CD14-positive monocyte (primary cell): Measurements from ENCODE around the gene TUBAL3. TPM values are rescaled to one million over a fixed set of nuclear protein-coding genes. Genes with fewer than 3 reads are reported as not detected.

ENCODE experiments used
- DNase-seq, 3 donors: peaks; one replicate each; pipeline ENCODE4 v3.0.0-alpha.2; 2011 to 2022
- H2AFZ ChIP-seq: 2 replicates; pipeline ENCODE4 v1.6.0; 2012; ENCODE audit warnings: mild to moderate bottlenecking, low read depth, low read length, inconsistent platforms; ENCODE audit not compliant: insufficient read depth, poor library complexity, severe bottlenecking
- H3K27ac ChIP-seq, 2 donors: 1 replicate in 1 of 2; 2 replicates in 1 of 2; pipeline ENCODE4 v1.5.1; 2012 to 2013; ENCODE audit warnings: low read length in 2 of 2, control low read depth in 1 of 2, inconsistent platforms in 1 of 2, low read depth in 1 of 2, mild to moderate bottlenecking in 1 of 2
- H3K27me3 ChIP-seq, 2 donors: one replicate each; pipeline versions ENCODE4 v1.6.0 to v1.6.1; 2011 to 2013; ENCODE audit warnings: low read length in 2 of 2; ENCODE audit not compliant: control insufficient read depth in 2 of 2, insufficient read depth in 2 of 2
- H3K36me3 ChIP-seq, 2 donors: replicated peaks in 1 of 2; 1 replicate in 1 of 2; 2 replicates in 1 of 2; pipeline versions ENCODE4 v1.5.1 to v1.6.1; 2012 to 2013; ENCODE audit warnings: low read length in 2 of 2, control low read depth in 1 of 2, inconsistent platforms in 1 of 2, mild to moderate bottlenecking in 1 of 2; ENCODE audit not compliant: insufficient read depth in 2 of 2, control insufficient read depth in 1 of 2
- H3K4me1 ChIP-seq, 2 donors: 1 replicate in 1 of 2; 2 replicates in 1 of 2; pipeline versions ENCODE4 v1.5.1 to v1.6.1; 2012 to 2013; ENCODE audit warnings: low read length in 2 of 2, control low read depth in 1 of 2, inconsistent platforms in 1 of 2, mild to moderate bottlenecking in 1 of 2, moderate library complexity in 1 of 2; ENCODE audit not compliant: insufficient read depth in 2 of 2, control insufficient read depth in 1 of 2
- H3K4me2 ChIP-seq: replicated peaks from 2 replicates; pipeline ENCODE3; 2012; ENCODE audit warnings: low read length, moderate library complexity, mild to moderate bottlenecking; ENCODE audit not compliant: poor library complexity, severe bottlenecking; ENCODE audit errors: extremely low read depth
- H3K4me3 ChIP-seq, 3 experiments: fragments of 200-600 bp in 1 of 3; sonication (generic) in 1 of 3; replicated peaks in 1 of 3; 1 replicate in 2 of 3; 2 replicates in 1 of 3; pipeline ENCODE4 v1.5.1; 2011 to 2013; ENCODE audit warnings: low read length in 3 of 3, mild to moderate bottlenecking in 3 of 3, control low read depth in 2 of 3, low read depth in 2 of 3, inconsistent platforms in 1 of 3, moderate library complexity in 1 of 3
- H3K79me2 ChIP-seq: 2 replicates; pipeline ENCODE4 v1.6.0; 2012; ENCODE audit warnings: mild to moderate bottlenecking, control low read depth, inconsistent platforms, low read length, moderate library complexity; ENCODE audit not compliant: insufficient read depth
- H3K9ac ChIP-seq: 2 replicates; pipeline ENCODE4 v1.6.0; 2017; ENCODE audit warnings: low read length, mild to moderate bottlenecking; ENCODE audit not compliant: insufficient read depth, poor library complexity, severe bottlenecking
- H3K9me3 ChIP-seq, 2 donors: replicated peaks in 1 of 2; 1 replicate in 1 of 2; 2 replicates in 1 of 2; pipeline versions ENCODE4 v1.5.1 to v1.6.1; 2012 to 2013; ENCODE audit warnings: low read length in 2 of 2, control low read depth in 1 of 2; ENCODE audit not compliant: control insufficient read depth in 1 of 2, insufficient read depth in 1 of 2
- H4K20me1 ChIP-seq: 2 replicates; pipeline ENCODE4 v1.6.0; 2012; ENCODE audit warnings: mild to moderate bottlenecking, low read length, control low read depth, moderate library complexity; ENCODE audit not compliant: insufficient read depth
- H3K27ac Mint-ChIP-seq, 7 donors: one replicate each; pipeline ENCODE4 v1.8.0; 2020; ENCODE audit warnings: mild to moderate bottlenecking in 7 of 7, mixed read lengths in 7 of 7, moderate library complexity in 6 of 7, inconsistent platforms in 2 of 7
- H3K27me3 Mint-ChIP-seq, 3 donors: one replicate each; pipeline ENCODE4 v1.8.0; 2021 to 2022; ENCODE audit warnings: low read depth in 3 of 3, mild to moderate bottlenecking in 3 of 3, mixed read lengths in 3 of 3, moderate library complexity in 3 of 3, inconsistent platforms in 1 of 3
- H3K36me3 Mint-ChIP-seq, 2 donors: one replicate each; pipeline ENCODE4 v1.8.0; 2020; ENCODE audit warnings: mixed read lengths in 2 of 2, inconsistent platforms in 1 of 2, mild to moderate bottlenecking in 1 of 2
- H3K4me1 Mint-ChIP-seq: one replicate; pipeline ENCODE4 v1.8.0; 2020; ENCODE audit warnings: mild to moderate bottlenecking, mixed read lengths
- H3K4me3 Mint-ChIP-seq, 2 donors: one replicate each; pipeline ENCODE4 v1.8.0; 2020; ENCODE audit warnings: mild to moderate bottlenecking in 2 of 2, mixed read lengths in 2 of 2, moderate library complexity in 1 of 2
- H3K9me3 Mint-ChIP-seq, 7 donors: one replicate each; pipeline ENCODE4 v1.8.0; 2020 to 2022; ENCODE audit warnings: mixed read lengths in 7 of 7, mild to moderate bottlenecking in 6 of 7, moderate library complexity in 6 of 7, inconsistent platforms in 2 of 7
- WGBS: methylation state at CpG from one replicate; pipeline ENCODE4 v1.1.5; 2013; ENCODE audit warnings: missing lambda C conversion rate; ENCODE audit not compliant: insufficient coverage; 5-methylcytosine and 5-hydroxymethylcytosine counted together
- intact Hi-C, 2 donors: fragments of 100-400 bp; cut with micrococcal nuclease; formaldehyde crosslinking; loops; one replicate each; pipeline versions ENCODE4 v1.15.0 to v1.15.1; 2023
- polyA plus RNA-seq, 3 donors: library from polyadenylated mRNA; depleted of rRNA in 1 of 3; unstranded in 2 of 3; stranded (reverse) in 1 of 3; fragments of 300-500 nt in 2 of 3; fragments of >200 nt in 1 of 3; fragmentation: Illumina TruSeq in 2 of 3; gene quantifications; 1 replicate in 2 of 3; 2 replicates in 1 of 3; pipeline ENCODE4 v1.2.3, GENCODE V29; 2012 to 2021
- TF ChIP-seq, protein P1 (sequence below): fragments of 200-600 bp; IDR thresholded peaks from one replicate; pipeline ENCODE4 v1.8.0; 2022; ENCODE audit warnings: antibody characterized with exemption, mild to moderate bottlenecking

TUBAL3 gene
- polyA plus RNA-seq, 3 donors = not detected

DNA sequence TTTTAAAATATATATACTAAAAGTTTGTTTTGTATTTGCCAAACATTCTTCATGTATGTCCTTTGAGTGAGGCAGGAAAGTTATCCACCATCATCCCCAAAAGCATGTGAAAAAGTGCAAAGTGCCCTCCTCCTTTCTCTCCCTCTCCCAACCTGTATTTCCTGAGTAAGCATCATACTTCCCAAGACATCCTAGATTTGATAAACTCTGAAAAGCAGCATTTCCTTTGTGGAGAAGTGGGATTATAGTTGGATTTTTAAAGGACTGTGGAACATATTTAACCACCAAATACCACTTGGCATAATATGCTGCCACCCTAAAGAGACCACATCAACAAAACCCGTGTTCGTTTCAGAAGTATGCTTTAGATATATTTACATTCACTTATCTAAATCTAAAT, 44.6 kb upstream of the TUBAL3 start:
- Histone ChIP-seq H3K9ac (no peak overlapping the region), H3K4me1 (peaks cover 6 to 13% of the 10 kb centered on the region in 2 donors), H4K20me1 (no peaks in the 10 kb centered on the region), H3K27ac (no peak overlapping the region), H2AFZ (no peak overlapping the region), H3K4me2 (peak overlapping the region; percentile 10), H3K27me3 (no peaks in the 10 kb centered on the region), H3K79me2 (peaks cover 4% of the 10 kb centered on the region), H3K9me3 (no peaks in the 10 kb centered on the region), H3K4me3 (no peak overlapping the region), H3K36me3 (peaks cover 17 to 20% of the 10 kb centered on the region in 2 donors)
- WGBS = no CpG with 5 or more reads among the region's 2 CpGs
- intact Hi-C loops = no loop called here
- no peaks in the 10 kb centered on the region for H3K9me3 Mint-ChIP-seq
- H3K4me3 Mint-ChIP-seq = no peak overlapping the region
- H3K27ac Mint-ChIP-seq = no peak overlapping the region
- TF ChIP-seq, protein P1, sequence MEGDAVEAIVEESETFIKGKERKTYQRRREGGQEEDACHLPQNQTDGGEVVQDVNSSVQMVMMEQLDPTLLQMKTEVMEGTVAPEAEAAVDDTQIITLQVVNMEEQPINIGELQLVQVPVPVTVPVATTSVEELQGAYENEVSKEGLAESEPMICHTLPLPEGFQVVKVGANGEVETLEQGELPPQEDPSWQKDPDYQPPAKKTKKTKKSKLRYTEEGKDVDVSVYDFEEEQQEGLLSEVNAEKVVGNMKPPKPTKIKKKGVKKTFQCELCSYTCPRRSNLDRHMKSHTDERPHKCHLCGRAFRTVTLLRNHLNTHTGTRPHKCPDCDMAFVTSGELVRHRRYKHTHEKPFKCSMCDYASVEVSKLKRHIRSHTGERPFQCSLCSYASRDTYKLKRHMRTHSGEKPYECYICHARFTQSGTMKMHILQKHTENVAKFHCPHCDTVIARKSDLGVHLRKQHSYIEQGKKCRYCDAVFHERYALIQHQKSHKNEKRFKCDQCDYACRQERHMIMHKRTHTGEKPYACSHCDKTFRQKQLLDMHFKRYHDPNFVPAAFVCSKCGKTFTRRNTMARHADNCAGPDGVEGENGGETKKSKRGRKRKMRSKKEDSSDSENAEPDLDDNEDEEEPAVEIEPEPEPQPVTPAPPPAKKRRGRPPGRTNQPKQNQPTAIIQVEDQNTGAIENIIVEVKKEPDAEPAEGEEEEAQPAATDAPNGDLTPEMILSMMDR = no peak
- H3K4me1 Mint-ChIP-seq = peaks cover 19% of the 10 kb centered on the region
- H3K36me3 Mint-ChIP-seq = peaks cover 21 to 26% of the 10 kb centered on the region in 2 donors
- peaks cover 0 to 3% (median 0%) of the 10 kb centered on the region in 3 donors for H3K27me3 Mint-ChIP-seq
- DNase-seq = no peak

DNA sequence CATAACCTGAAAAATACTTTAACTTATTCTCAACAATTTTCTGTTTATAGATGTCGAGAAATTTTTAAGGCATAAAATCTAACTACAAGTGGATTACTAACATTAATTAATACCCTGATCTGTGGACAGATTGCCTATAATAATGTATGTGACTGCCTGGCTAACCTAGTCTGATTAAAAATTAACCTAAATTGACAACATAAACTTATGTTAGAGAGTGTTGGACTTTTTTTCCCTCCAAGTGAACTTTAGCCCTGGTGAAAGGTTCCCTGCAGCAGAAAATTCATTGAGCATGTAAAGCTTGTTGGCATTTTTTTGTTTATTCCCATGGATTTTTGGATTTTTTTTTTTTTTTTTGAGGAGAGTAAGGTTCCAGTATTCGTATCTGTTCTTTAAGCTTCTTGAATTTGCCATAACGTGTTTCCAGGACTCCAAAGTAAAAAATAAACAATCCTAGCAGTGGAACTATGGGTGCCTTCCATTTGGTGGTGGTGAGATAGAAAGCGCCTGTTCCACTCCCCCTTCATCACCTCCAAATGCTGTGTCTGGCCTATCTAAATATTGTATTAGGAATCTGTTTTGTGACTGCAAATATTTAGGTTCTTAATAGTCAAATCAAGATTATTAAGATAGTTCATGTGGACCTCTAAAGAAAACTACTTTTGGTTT, 43.8 kb upstream of the TUBAL3 start:
- H4K20me1 ChIP-seq = no peaks in the 10 kb centered on the region
- TF ChIP-seq, protein P1 = no peak
- no peaks in the 10 kb centered on the region for H3K27me3 ChIP-seq
- H3K9me3 ChIP-seq = no peaks in the 10 kb centered on the region
- Mint-ChIP-seq H3K27ac (no peak overlapping the region), H3K4me1 (peaks cover 19% of the 10 kb centered on the region), H3K36me3 (peaks cover 14 to 18% of the 10 kb centered on the region in 2 donors), H3K27me3 (peaks cover 0 to 3% (median 0%) of the 10 kb centered on the region in 3 donors), H3K9me3 (no peaks in the 10 kb centered on the region), H3K4me3 (no peak overlapping the region)
- no peak overlapping the region for H3K27ac ChIP-seq
- WGBS = no CpG with 5 or more reads among the region's 4 CpGs
- no peak for DNase-seq
- H2AFZ ChIP-seq = no peak overlapping the region
- H3K4me2 ChIP-seq = no peak overlapping the region
- peaks cover 6 to 13% of the 10 kb centered on the region in 2 donors for H3K4me1 ChIP-seq
- intact Hi-C loops = no loop called here
- no peak overlapping the region for H3K4me3 ChIP-seq
- H3K79me2 ChIP-seq = peaks cover 4% of the 10 kb centered on the region
- peaks cover 10 to 13% of the 10 kb centered on the region in 2 donors for H3K36me3 ChIP-seq
- H3K9ac ChIP-seq = no peak overlapping the region
